Measurements from ENCODE around the gene NRG2. TPM values are rescaled to one million over a fixed set of nuclear protein-coding genes. Genes with fewer than 3 reads are reported as not detected.

The NRG2 gene
- total RNA-seq, 1 donor from 2014 or later, result 12.8 TPM

GRCh38 chr5:139820130-139820529 is 223.0 kb downstream of the NRG2 start:
- Histone ChIP-seq H3K4me3 (no peak overlapping the region), H3K4me1 (no peaks in the 10 kb centered on the region), H3K27me3 (no peaks in the 10 kb centered on the region), H3K36me3 (no peaks in the 10 kb centered on the region), H3K27ac (no peak overlapping the region), H3K9me3 (peaks cover 0 to 3% of the 10 kb centered on the region in 2 donors)
- DNase-seq (ENCODE audit: low spot score in 2 of 2), result no peak
- intact Hi-C loops (cut with DNase I), result no loop called here
- no peak for TF ChIP-seq CTCF (IDR thresholded peaks at IDR 0.05)

- H3K4me3 ChIP-seq, result no peak overlapping the region
- H3K4me1 ChIP-seq, result no peaks in the 10 kb centered on the region
- TF ChIP-seq CTCF (IDR thresholded peaks at IDR 0.05), result no peak
- H3K9me3 ChIP-seq, result peaks cover 0 to 3% of the 10 kb centered on the region in 2 donors
- intact Hi-C loops (cut with DNase I), result no loop called here
- no peak for DNase-seq (ENCODE audit: low spot score in 2 of 2)
- H3K27me3 ChIP-seq, result no peaks in the 10 kb centered on the region
- no peak overlapping the region for H3K27ac ChIP-seq
- no peaks in the 10 kb centered on the region for H3K36me3 ChIP-seq
Observed at GRCh38 chr5:139817970-139818369, 225.1 kb downstream of the NRG2 start.

- intact Hi-C loops (cut with DNase I), result no loop called here
- Histone ChIP-seq H3K4me1 (no peaks in the 10 kb centered on the region), H3K27me3 (no peaks in the 10 kb centered on the region), H3K27ac (no peak overlapping the region), H3K4me3 (no peak overlapping the region), H3K9me3 (peaks cover 0 to 3% of the 10 kb centered on the region in 2 donors), H3K36me3 (no peaks in the 10 kb centered on the region)
- no peak for TF ChIP-seq CTCF (IDR thresholded peaks at IDR 0.05)
- no peak for DNase-seq (ENCODE audit: low spot score in 2 of 2)
Observed at GRCh38 chr5:139817362-139817761, 225.7 kb downstream of the NRG2 start.

- no peaks in the 10 kb centered on the region for H3K36me3 ChIP-seq
- no peak overlapping the region for H3K4me3 ChIP-seq
- no peaks in the 10 kb centered on the region for H3K4me1 ChIP-seq
- no peak for DNase-seq (ENCODE audit: low spot score in 2 of 2)
- TF ChIP-seq CTCF (IDR thresholded peaks at IDR 0.05), result no peak
- no peaks in the 10 kb centered on the region for H3K27me3 ChIP-seq
- intact Hi-C loops (cut with DNase I), result no loop called here
- H3K27ac ChIP-seq, result no peak overlapping the region
- H3K9me3 ChIP-seq, result peaks cover 0 to 3% of the 10 kb centered on the region in 2 donors
Observed at GRCh38 chr5:139816566-139816965, 226.5 kb downstream of the NRG2 start.

GRCh38 chr5:139814704-139815280 is 228.3 kb downstream of the NRG2 start:
- Histone ChIP-seq H3K27me3 (no peaks in the 10 kb centered on the region), H3K9me3 (peaks cover 0 to 3% of the 10 kb centered on the region in 2 donors), H3K27ac (no peak overlapping the region), H3K36me3 (no peaks in the 10 kb centered on the region), H3K4me1 (no peaks in the 10 kb centered on the region), H3K4me3 (no peak overlapping the region)
- no peak for TF ChIP-seq CTCF (IDR thresholded peaks at IDR 0.05)
- intact Hi-C loops (cut with DNase I), result no loop called here
- DNase-seq (ENCODE audit: low spot score in 2 of 2), result no peak

- H3K36me3 ChIP-seq, result no peaks in the 10 kb centered on the region
- DNase-seq (ENCODE audit: low spot score in 2 of 2), result no peak
- H3K4me3 ChIP-seq, result no peak overlapping the region
- H3K9me3 ChIP-seq, result peaks cover 0 to 3% of the 10 kb centered on the region in 2 donors
- no peak overlapping the region for H3K27ac ChIP-seq
- H3K27me3 ChIP-seq, result no peaks in the 10 kb centered on the region
- no peak for TF ChIP-seq CTCF (IDR thresholded peaks at IDR 0.05)
- intact Hi-C loops (cut with DNase I), result no loop called here
- H3K4me1 ChIP-seq, result no peaks in the 10 kb centered on the region
Observed at GRCh38 chr5:139814191-139814601, 228.9 kb downstream of the NRG2 start.

All from ascending aorta (tissue), 2 donors.